Keratinocyte (primary cell): ENCODE results near the gene PAPOLB. TPM values are rescaled to one million over a fixed set of nuclear protein-coding genes. Genes with fewer than 3 reads are reported as not detected.

Experiments used
- DNase-seq: peaks from one replicate; pipeline ENCODE4 v3.0.0-alpha.2; 2011; ENCODE audit warnings: low read depth, missing footprints, low spot score
- FAIRE-seq: peaks from 2 replicates; lab custom pipeline; 2011; peaks lifted over from hg19 to GRCh38; lab: Jason Lieb, UNC
- H2AFZ ChIP-seq: 2 replicates; pipeline ENCODE4 v1.6.0; 2012; ENCODE audit warnings: low read length, control low read depth, inconsistent platforms; ENCODE audit not compliant: control insufficient read depth
- H3K27ac ChIP-seq: 2 replicates; pipeline ENCODE4 v1.5.1; 2011; ENCODE audit warnings: low read length; ENCODE audit not compliant: control insufficient read depth, insufficient read depth
- H3K27me3 ChIP-seq: 3 replicates; pipeline ENCODE4 v1.6.0; 2011; ENCODE audit warnings: low read length; ENCODE audit not compliant: control insufficient read depth, insufficient read depth; ENCODE audit errors: extremely low read depth
- H3K36me3 ChIP-seq, 2 experiments: 2 replicates in 1 of 2; 3 replicates in 1 of 2; pipeline ENCODE4 v1.5.1; 2011; ENCODE audit warnings: low read length in 2 of 2, mild to moderate bottlenecking in 1 of 2; ENCODE audit not compliant: control insufficient read depth in 2 of 2, insufficient read depth in 2 of 2; ENCODE audit errors: extremely low read depth in 1 of 2
- H3K4me1 ChIP-seq: 3 replicates; pipeline ENCODE4 v1.5.1; 2011; ENCODE audit warnings: low read length; ENCODE audit not compliant: control insufficient read depth, insufficient read depth; ENCODE audit errors: extremely low read depth
- H3K4me2 ChIP-seq: 3 replicates; pipeline ENCODE4 v1.6.0; 2011; ENCODE audit warnings: low read depth, low read length; ENCODE audit not compliant: control insufficient read depth, insufficient read depth; ENCODE audit errors: extremely low read depth
- H3K4me3 ChIP-seq, 3 experiments: fragments of 200-600 bp in 1 of 3; sonication (generic) in 1 of 3; 2 replicates in 2 of 3; 3 replicates in 1 of 3; pipeline ENCODE4 v1.5.1; 2011 to 2016; ENCODE audit warnings: low read length in 3 of 3, mild to moderate bottlenecking in 3 of 3, control low read depth in 2 of 3, inconsistent platforms in 1 of 3, low read depth in 1 of 3, mixed read lengths in 1 of 3, mixed run types in 1 of 3, moderate library complexity in 1 of 3; ENCODE audit not compliant: control insufficient read depth in 2 of 3, insufficient read depth in 2 of 3; ENCODE audit errors: extremely low read depth in 1 of 3
- H3K79me2 ChIP-seq: 2 replicates; pipeline ENCODE4 v1.6.0; 2012; ENCODE audit warnings: low read length; ENCODE audit not compliant: control insufficient read depth, insufficient read depth
- H3K9ac ChIP-seq: 3 replicates; pipeline ENCODE4 v1.6.0; 2011; ENCODE audit warnings: low read length; ENCODE audit not compliant: control insufficient read depth, insufficient read depth; ENCODE audit errors: extremely low read depth
- H3K9me1 ChIP-seq: 3 replicates; pipeline ENCODE4 v1.6.0; 2011; ENCODE audit warnings: low read length; ENCODE audit not compliant: control insufficient read depth, insufficient read depth; ENCODE audit errors: extremely low read depth
- H3K9me3 ChIP-seq: 2 replicates; pipeline ENCODE4 v1.5.1; 2012; ENCODE audit warnings: low read depth, low read length; ENCODE audit not compliant: control insufficient read depth
- H4K20me1 ChIP-seq: 3 replicates; pipeline ENCODE4 v1.6.0; 2011; ENCODE audit warnings: low read length; ENCODE audit not compliant: control insufficient read depth, insufficient read depth; ENCODE audit errors: extremely low read depth
- EZH2 ChIP-seq: IDR thresholded peaks from one replicate; pipeline ENCODE4 v1.6.1; 2012; ENCODE audit warnings: inconsistent platforms, mild to moderate bottlenecking, low read length, moderate library complexity
- dilution Hi-C: fragments of 300-500 bp; cut with MboI; formaldehyde crosslinking; loops from one replicate; pipeline ENCODE4 v1.7.0; 2020; ENCODE audit warnings: low sequenced_read_pairs; ENCODE audit not compliant: extremely low pct_ligation_motif_present
- polyA plus RNA-seq, 5 experiments: library from polyadenylated mRNA; depleted of rRNA in 3 of 5; stranded (reverse) in 3 of 5; stranded (forward) in 1 of 5; unstranded in 1 of 5; fragments of >200 nt; gene quantifications; 1 replicate in 1 of 5; 2 replicates in 3 of 5; 3 replicates in 1 of 5; pipeline versions ENCODE4 v1.2.1 to v1.2.3, GENCODE V29; 2011 to 2012; ENCODE audit warnings: missing spikeins in 2 of 5, low read depth in 1 of 5, low replicate concordance in 1 of 5
- TF ChIP-seq, protein P1 (sequence below), 3 experiments: IDR thresholded peaks in 1 of 3; conservative IDR thresholded peaks in 1 of 3; optimal IDR thresholded peaks in 1 of 3; 2 replicates in 2 of 3; 3 replicates in 1 of 3; pipeline versions ENCODE3 to v1.5.1; 2011; ENCODE audit warnings: low read length in 3 of 3, mild to moderate bottlenecking in 3 of 3, moderate library complexity in 2 of 3, control low read depth in 1 of 3, inconsistent platforms in 1 of 3; ENCODE audit not compliant: insufficient read depth in 2 of 3; ENCODE audit errors: extremely low read depth in 1 of 3

The PAPOLB gene
- polyA plus RNA-seq, 1 donor (not counting 4 experiments of a cell fraction or from before 2014, with no cell fraction given) = not detected

DNA sequence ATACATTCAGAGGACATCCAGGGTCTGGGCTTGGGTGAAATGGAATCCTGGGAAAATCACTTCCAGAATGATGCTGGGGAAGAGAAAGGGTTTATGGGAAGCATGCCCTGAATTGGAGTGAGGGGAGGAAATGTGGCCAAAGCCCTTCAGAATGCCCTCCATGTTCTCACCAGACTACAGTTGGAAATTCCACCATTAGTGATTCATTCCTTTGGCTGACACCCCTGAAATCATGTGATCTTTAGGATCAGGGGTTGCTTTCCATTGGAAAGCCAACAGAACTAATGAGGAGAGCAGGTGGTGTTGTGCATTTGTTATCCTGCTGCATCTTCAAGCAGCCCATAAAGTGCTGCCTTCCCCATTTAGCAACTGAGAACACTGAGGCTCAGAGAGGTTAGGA is 42.5 kb upstream of the PAPOLB start:
- Histone ChIP-seq H3K4me2 (no peak overlapping the region), H2AFZ (no peak overlapping the region), H3K27me3 (no peaks in the 10 kb centered on the region), H3K9me3 (no peaks in the 10 kb centered on the region), H3K4me1 (no peaks in the 10 kb centered on the region), H3K9ac (no peak overlapping the region), H3K4me3 (no peak overlapping the region), H3K9me1 (no peaks in the 10 kb centered on the region), H3K27ac (no peak overlapping the region), H3K36me3 (no peaks in the 10 kb centered on the region), H4K20me1 (no peaks in the 10 kb centered on the region), H3K79me2 (no peaks in the 10 kb centered on the region)
- no peak for TF ChIP-seq EZH2
- TF ChIP-seq, protein P1, sequence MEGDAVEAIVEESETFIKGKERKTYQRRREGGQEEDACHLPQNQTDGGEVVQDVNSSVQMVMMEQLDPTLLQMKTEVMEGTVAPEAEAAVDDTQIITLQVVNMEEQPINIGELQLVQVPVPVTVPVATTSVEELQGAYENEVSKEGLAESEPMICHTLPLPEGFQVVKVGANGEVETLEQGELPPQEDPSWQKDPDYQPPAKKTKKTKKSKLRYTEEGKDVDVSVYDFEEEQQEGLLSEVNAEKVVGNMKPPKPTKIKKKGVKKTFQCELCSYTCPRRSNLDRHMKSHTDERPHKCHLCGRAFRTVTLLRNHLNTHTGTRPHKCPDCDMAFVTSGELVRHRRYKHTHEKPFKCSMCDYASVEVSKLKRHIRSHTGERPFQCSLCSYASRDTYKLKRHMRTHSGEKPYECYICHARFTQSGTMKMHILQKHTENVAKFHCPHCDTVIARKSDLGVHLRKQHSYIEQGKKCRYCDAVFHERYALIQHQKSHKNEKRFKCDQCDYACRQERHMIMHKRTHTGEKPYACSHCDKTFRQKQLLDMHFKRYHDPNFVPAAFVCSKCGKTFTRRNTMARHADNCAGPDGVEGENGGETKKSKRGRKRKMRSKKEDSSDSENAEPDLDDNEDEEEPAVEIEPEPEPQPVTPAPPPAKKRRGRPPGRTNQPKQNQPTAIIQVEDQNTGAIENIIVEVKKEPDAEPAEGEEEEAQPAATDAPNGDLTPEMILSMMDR (optimal IDR thresholded peaks at IDR 0.05 in 1 of 3, IDR thresholded peaks at IDR 0.05 in 1 of 3, conservative IDR thresholded peaks at IDR 0.05 in 1 of 3; ENCODE audit: extremely low read depth in 1 of 3, insufficient read depth in 2 of 3, low read length in 3 of 3) = no peak
- dilution Hi-C loops = no loop called here
- FAIRE-seq (no peak), DNase-seq (no peak)

DNA sequence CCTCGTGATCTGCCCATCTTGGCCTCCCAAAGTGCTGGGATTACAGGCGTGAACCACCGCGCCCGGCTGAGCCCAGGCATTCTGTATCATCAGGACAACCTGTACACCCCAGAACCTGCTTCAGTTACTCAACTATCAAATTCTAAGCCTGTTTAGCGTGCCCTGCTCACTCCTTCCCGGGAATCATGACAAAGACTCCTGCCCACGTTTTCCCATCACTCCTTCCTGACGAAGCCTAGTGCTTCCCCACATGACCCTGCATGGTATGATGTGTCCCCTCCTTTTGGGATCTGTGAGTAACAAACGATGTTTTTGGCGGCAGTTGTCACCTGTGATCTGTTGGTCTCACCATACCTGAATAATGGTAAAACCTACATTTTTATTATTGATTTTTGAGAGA is 33.9 kb upstream of the PAPOLB start:
- Histone ChIP-seq H3K9ac (no peak overlapping the region), H3K79me2 (no peaks in the 10 kb centered on the region), H4K20me1 (no peaks in the 10 kb centered on the region), H3K9me3 (no peaks in the 10 kb centered on the region), H2AFZ (no peak overlapping the region), H3K36me3 (no peaks in the 10 kb centered on the region), H3K27me3 (no peaks in the 10 kb centered on the region), H3K4me2 (no peak overlapping the region), H3K4me1 (no peaks in the 10 kb centered on the region), H3K27ac (no peak overlapping the region), H3K9me1 (no peaks in the 10 kb centered on the region), H3K4me3 (no peak overlapping the region)
- TF ChIP-seq, protein P1 (optimal IDR thresholded peaks at IDR 0.05 in 1 of 3, IDR thresholded peaks at IDR 0.05 in 1 of 3, conservative IDR thresholded peaks at IDR 0.05 in 1 of 3; ENCODE audit: extremely low read depth in 1 of 3, insufficient read depth in 2 of 3, low read length in 3 of 3) = no peak
- TF ChIP-seq EZH2 = no peak
- no peak for FAIRE-seq
- DNase-seq = no peak
- dilution Hi-C loops = no loop called here
